Caco-2 (cell line): ENCODE results near the gene NGLY1. TPM values are rescaled to one million over a fixed set of nuclear protein-coding genes. Genes with fewer than 3 reads are reported as not detected.

Experiments used
- BruUV-seq: library from RNA; stranded (reverse); fragments of 400-500 nt; replicated peaks from 2 replicates; lab custom pipeline; 2021; lab: Mats Ljungman, UMichigan
- CTCF ChIA-PET: fragments of 300-600 bp; sonication (Branson Sonifier 250); formaldehyde crosslinking; loops from one replicate; lab custom pipeline; 2022; ENCODE audit warnings: antibody characterized with exemption; lab: Charles Lee
- POLR2A ChIA-PET: fragments of 300-600 bp; sonication (Branson Sonifier 250); formaldehyde crosslinking; loops from one replicate; lab custom pipeline; 2022; ENCODE audit warnings: antibody characterized with exemption; lab: Charles Lee
- DNase-seq, 2 experiments: peaks; one replicate each; pipeline versions ENCODE4 v3.0.0 to v3.0.0-alpha.2; 2020 to 2022
- H3K27me3 ChIP-seq: replicated peaks from 2 replicates; pipeline ENCODE4 v1.6.0; 2011; ENCODE audit warnings: low read length; ENCODE audit not compliant: control insufficient read depth, insufficient read depth
- H3K36me3 ChIP-seq: 2 replicates; pipeline ENCODE4 v1.5.1; 2011; ENCODE audit warnings: low read length; ENCODE audit not compliant: control insufficient read depth, insufficient read depth
- H3K4me1 ChIP-seq: fragments of 250-450 bp; sonication (Bioruptor Pico); 2 replicates; pipeline ENCODE4 v1.5.1; 2020; ENCODE audit warnings: mild to moderate bottlenecking
- H3K4me3 ChIP-seq: 2 replicates; pipeline ENCODE4 v1.5.1; 2011; ENCODE audit warnings: low read depth, mild to moderate bottlenecking, control low read depth, low read length
- H3K9me3 ChIP-seq: fragments of 250-450 bp; sonication (Bioruptor Pico); 2 replicates; pipeline ENCODE4 v1.5.1; 2020; ENCODE audit warnings: mild to moderate bottlenecking, moderate library complexity
- H3K27ac Mint-ChIP-seq: one replicate; pipeline ENCODE4 v1.8.0; 2022; ENCODE audit warnings: mixed read lengths; ENCODE audit not compliant: unreplicated experiment
- H3K27me3 Mint-ChIP-seq: one replicate; pipeline ENCODE4 v1.8.0; 2022; ENCODE audit warnings: mixed read lengths; ENCODE audit not compliant: insufficient read depth, unreplicated experiment
- H3K36me3 Mint-ChIP-seq: one replicate; pipeline ENCODE4 v1.8.0; 2022; ENCODE audit warnings: mild to moderate bottlenecking, mixed read lengths; ENCODE audit not compliant: insufficient read depth, unreplicated experiment
- H3K4me1 Mint-ChIP-seq: one replicate; pipeline ENCODE4 v1.8.0; 2022; ENCODE audit warnings: low read depth, mixed read lengths; ENCODE audit not compliant: unreplicated experiment
- H3K4me3 Mint-ChIP-seq: one replicate; pipeline ENCODE4 v1.8.0; 2022; ENCODE audit warnings: mild to moderate bottlenecking, moderate library complexity, mixed read lengths; ENCODE audit not compliant: unreplicated experiment
- H3K9me3 Mint-ChIP-seq: one replicate; pipeline ENCODE4 v1.8.0; 2022; ENCODE audit warnings: mixed read lengths; ENCODE audit not compliant: unreplicated experiment
- intact Hi-C: fragments of 100-400 bp; cut with micrococcal nuclease; formaldehyde crosslinking; loops from one replicate; pipeline ENCODE4 v1.10.0; 2022; ENCODE audit not compliant: unreplicated experiment
- total RNA-seq: library from RNA; stranded (reverse); gene quantifications from 2 replicates; pipeline ENCODE4 v1.2.3, GENCODE V29; 2022
- TF ChIP-seq, protein P1 (sequence below), 2 experiments: fragments of 200-600 bp in 1 of 2; IDR thresholded peaks; 1 replicate in 1 of 2; 2 replicates in 1 of 2; pipeline versions ENCODE4 v1.5.1 to v1.8.0; 2011 to 2022; ENCODE audit warnings: antibody characterized with exemption in 1 of 2, control low read depth in 1 of 2, inconsistent platforms in 1 of 2, low read depth in 1 of 2, low read length in 1 of 2, mild to moderate bottlenecking in 1 of 2, moderate library complexity in 1 of 2; ENCODE audit not compliant: insufficient read depth in 1 of 2, severe bottlenecking in 1 of 2, unreplicated experiment in 1 of 2

NGLY1 gene
- total RNA-seq, 1 experiment from 2014 or later = 27.1 TPM

DNA sequence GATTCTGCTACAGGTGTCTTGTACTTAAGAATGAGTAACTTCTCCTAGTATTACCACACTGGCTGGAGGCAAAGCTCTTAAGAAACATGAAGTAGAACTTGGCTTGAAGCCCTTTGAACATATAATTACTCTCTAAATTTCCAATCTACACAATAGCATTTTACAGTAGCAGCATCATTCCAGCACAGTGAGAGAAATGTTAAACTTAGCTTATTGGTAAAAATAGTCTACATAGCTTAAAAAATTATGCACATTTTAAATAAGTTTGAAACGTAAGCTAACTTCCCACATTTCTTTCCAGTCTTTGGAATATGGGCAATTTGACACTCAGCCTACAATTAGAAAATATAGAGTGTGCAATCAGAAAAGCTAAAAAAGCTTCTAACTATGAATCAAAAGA, 85.7 kb downstream of the NGLY1 start:
- no peaks in the 10 kb centered on the region for H3K9me3 ChIP-seq
- DNase-seq = no peak
- Mint-ChIP-seq H3K4me1 (no peaks in the 10 kb centered on the region), H3K27me3 (peaks cover 3% of the 10 kb centered on the region), H3K36me3 (no peaks in the 10 kb centered on the region), H3K4me3 (no peak overlapping the region), H3K27ac (no peak overlapping the region), H3K9me3 (no peaks in the 10 kb centered on the region)
- TF ChIP-seq, protein P1, sequence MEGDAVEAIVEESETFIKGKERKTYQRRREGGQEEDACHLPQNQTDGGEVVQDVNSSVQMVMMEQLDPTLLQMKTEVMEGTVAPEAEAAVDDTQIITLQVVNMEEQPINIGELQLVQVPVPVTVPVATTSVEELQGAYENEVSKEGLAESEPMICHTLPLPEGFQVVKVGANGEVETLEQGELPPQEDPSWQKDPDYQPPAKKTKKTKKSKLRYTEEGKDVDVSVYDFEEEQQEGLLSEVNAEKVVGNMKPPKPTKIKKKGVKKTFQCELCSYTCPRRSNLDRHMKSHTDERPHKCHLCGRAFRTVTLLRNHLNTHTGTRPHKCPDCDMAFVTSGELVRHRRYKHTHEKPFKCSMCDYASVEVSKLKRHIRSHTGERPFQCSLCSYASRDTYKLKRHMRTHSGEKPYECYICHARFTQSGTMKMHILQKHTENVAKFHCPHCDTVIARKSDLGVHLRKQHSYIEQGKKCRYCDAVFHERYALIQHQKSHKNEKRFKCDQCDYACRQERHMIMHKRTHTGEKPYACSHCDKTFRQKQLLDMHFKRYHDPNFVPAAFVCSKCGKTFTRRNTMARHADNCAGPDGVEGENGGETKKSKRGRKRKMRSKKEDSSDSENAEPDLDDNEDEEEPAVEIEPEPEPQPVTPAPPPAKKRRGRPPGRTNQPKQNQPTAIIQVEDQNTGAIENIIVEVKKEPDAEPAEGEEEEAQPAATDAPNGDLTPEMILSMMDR (IDR thresholded peaks at IDR 0.05; ENCODE audit: insufficient read depth in 1 of 2, low read depth in 1 of 2, low read length in 1 of 2, severe bottlenecking in 1 of 2, unreplicated experiment in 1 of 2) = no peak
- no peaks in the 10 kb centered on the region for H3K4me1 ChIP-seq
- ChIA-PET POLR2A (no interaction called here), CTCF (no interaction called here)
- H3K27me3 ChIP-seq = no peaks in the 10 kb centered on the region
- intact Hi-C loops = no loop called here
- H3K36me3 ChIP-seq = no peaks in the 10 kb centered on the region
- no peak overlapping the region for H3K4me3 ChIP-seq
- no TSS peak for BruUV-seq

DNA sequence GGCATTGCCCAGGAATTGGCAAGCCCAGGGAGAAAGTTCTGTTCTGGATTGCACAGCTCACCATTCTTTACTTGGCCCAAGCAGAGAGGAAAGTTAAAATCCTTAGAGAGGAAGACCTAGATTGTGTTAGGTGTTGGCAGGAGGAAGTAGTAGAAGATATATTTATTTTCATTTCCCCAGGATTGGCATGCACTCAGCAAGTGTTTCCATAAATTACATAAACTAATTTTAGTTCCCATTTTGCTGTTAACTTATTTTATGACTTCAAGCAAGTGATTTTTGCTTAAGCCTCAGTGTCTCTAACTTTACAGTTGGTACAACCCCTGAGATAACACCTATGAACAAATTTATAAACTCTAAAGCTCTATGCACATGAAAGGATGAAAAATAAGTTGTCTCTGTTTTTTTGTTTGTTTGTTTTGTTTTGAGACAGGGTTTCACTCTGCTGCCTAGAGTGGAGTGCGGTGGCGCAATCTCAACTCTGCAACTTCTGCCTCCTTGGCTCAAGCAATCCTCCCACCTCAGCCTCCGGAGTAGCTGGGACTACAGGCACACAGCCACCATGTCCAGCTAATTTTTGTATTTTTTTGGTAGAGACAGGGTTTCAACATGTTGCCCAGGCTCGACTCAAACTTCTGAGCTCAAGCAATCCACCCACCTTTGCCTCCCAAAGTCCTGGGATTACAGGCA, 87.4 kb downstream of the NGLY1 start:
- H3K9me3 Mint-ChIP-seq = no peaks in the 10 kb centered on the region
- H3K36me3 Mint-ChIP-seq = no peaks in the 10 kb centered on the region
- POLR2A ChIA-PET = no interaction called here
- H3K4me3 Mint-ChIP-seq = no peak overlapping the region
- H3K4me1 Mint-ChIP-seq = no peaks in the 10 kb centered on the region
- no peak overlapping the region for H3K27ac Mint-ChIP-seq
- no peaks in the 10 kb centered on the region for H3K4me1 ChIP-seq
- H3K27me3 ChIP-seq = no peaks in the 10 kb centered on the region
- H3K27me3 Mint-ChIP-seq = peaks cover 9% of the 10 kb centered on the region
- CTCF ChIA-PET = no interaction called here
- no peak for DNase-seq
- no peaks in the 10 kb centered on the region for H3K36me3 ChIP-seq
- H3K9me3 ChIP-seq = no peaks in the 10 kb centered on the region
- TF ChIP-seq, protein P1 (IDR thresholded peaks at IDR 0.05; ENCODE audit: insufficient read depth in 1 of 2, low read depth in 1 of 2, low read length in 1 of 2, severe bottlenecking in 1 of 2, unreplicated experiment in 1 of 2) = no peak
- no TSS peak for BruUV-seq
- intact Hi-C loops = no loop called here
- no peak overlapping the region for H3K4me3 ChIP-seq

GRCh38 chr3:25693238-25693637, 90.0 kb downstream of the NGLY1 start:
- no TSS peak for BruUV-seq
- H3K27me3 Mint-ChIP-seq = peaks cover 16% of the 10 kb centered on the region
- intact Hi-C loops = no loop called here
- no peak overlapping the region for H3K27ac Mint-ChIP-seq
- CTCF ChIA-PET = no interaction called here
- Histone ChIP-seq H3K4me3 (no peak overlapping the region), H3K27me3 (no peaks in the 10 kb centered on the region; the same call in 1 of the 2 replicates), H3K36me3 (no peaks in the 10 kb centered on the region), H3K9me3 (no peaks in the 10 kb centered on the region), H3K4me1 (no peaks in the 10 kb centered on the region)
- no peaks in the 10 kb centered on the region for H3K4me1 Mint-ChIP-seq
- DNase-seq = no peak
- no peak overlapping the region for H3K4me3 Mint-ChIP-seq
- TF ChIP-seq, protein P1 (IDR thresholded peaks at IDR 0.05; ENCODE audit: insufficient read depth in 1 of 2, low read depth in 1 of 2, low read length in 1 of 2, severe bottlenecking in 1 of 2, unreplicated experiment in 1 of 2) = no peak
- no peaks in the 10 kb centered on the region for H3K36me3 Mint-ChIP-seq
- no peaks in the 10 kb centered on the region for H3K9me3 Mint-ChIP-seq
- POLR2A ChIA-PET = no interaction called here
